Measurements from ENCODE around the gene CHDH.

The CHDH gene

GRCh38 chr3:53835257-53835656 is 11.0 kb downstream of the CHDH start:
- Histone ChIP-seq H3K27me3 (replicated peaks; ENCODE audit: control insufficient read depth, insufficient read depth, low read length) (no peaks in the 10 kb centered on the region), H3K36me3 (ENCODE audit: control insufficient read depth, insufficient read depth, low read length, severe bottlenecking) (no peaks in the 10 kb centered on the region), H3K4me3 (ENCODE audit: low read length) (no peak overlapping the region), H3K4me1 (ENCODE audit: control insufficient read depth, insufficient read depth, low read length) (no peaks in the 10 kb centered on the region), H3K9ac (ENCODE audit: low read length) (no peak overlapping the region), H3K9me3 (ENCODE audit: control insufficient read depth, low read length) (no peaks in the 10 kb centered on the region)
- no peak for DNase-seq (ENCODE audit: low read depth)

GRCh38 chr3:53834429-53835095 is 11.7 kb downstream of the CHDH start:
- Histone ChIP-seq H3K4me3 (ENCODE audit: low read length) (no peak overlapping the region), H3K4me1 (ENCODE audit: control insufficient read depth, insufficient read depth, low read length) (no peaks in the 10 kb centered on the region), H3K9ac (ENCODE audit: low read length) (no peak overlapping the region), H3K36me3 (ENCODE audit: control insufficient read depth, insufficient read depth, low read length, severe bottlenecking) (no peaks in the 10 kb centered on the region), H3K9me3 (ENCODE audit: control insufficient read depth, low read length) (no peaks in the 10 kb centered on the region), H3K27me3 (replicated peaks; ENCODE audit: control insufficient read depth, insufficient read depth, low read length) (no peaks in the 10 kb centered on the region)
- no peak for DNase-seq (ENCODE audit: low read depth)

- Histone ChIP-seq H3K4me1 (ENCODE audit: control insufficient read depth, insufficient read depth, low read length) (no peaks in the 10 kb centered on the region), H3K9ac (ENCODE audit: low read length) (no peak overlapping the region), H3K27me3 (replicated peaks; ENCODE audit: control insufficient read depth, insufficient read depth, low read length) (no peaks in the 10 kb centered on the region), H3K36me3 (ENCODE audit: control insufficient read depth, insufficient read depth, low read length, severe bottlenecking) (no peaks in the 10 kb centered on the region), H3K4me3 (ENCODE audit: low read length) (no peak overlapping the region), H3K9me3 (ENCODE audit: control insufficient read depth, low read length) (no peaks in the 10 kb centered on the region)
- DNase-seq (ENCODE audit: low read depth): no peak
Measured at GRCh38 chr3:53833700-53834099, 12.5 kb downstream of the CHDH start.

- no peaks in the 10 kb centered on the region for H3K36me3 ChIP-seq (ENCODE audit: control insufficient read depth, insufficient read depth, low read length, severe bottlenecking)
- no peaks in the 10 kb centered on the region for H3K27me3 ChIP-seq (replicated peaks; ENCODE audit: control insufficient read depth, insufficient read depth, low read length)
- H3K9me3 ChIP-seq (ENCODE audit: control insufficient read depth, low read length): no peaks in the 10 kb centered on the region
- no peak for DNase-seq (ENCODE audit: low read depth)
- no peak overlapping the region for H3K9ac ChIP-seq (ENCODE audit: low read length)
- no peaks in the 10 kb centered on the region for H3K4me1 ChIP-seq (ENCODE audit: control insufficient read depth, insufficient read depth, low read length)
- H3K4me3 ChIP-seq (ENCODE audit: low read length): no peak overlapping the region
Measured at GRCh38 chr3:53833053-53833645, 13.1 kb downstream of the CHDH start.

GRCh38 chr3:53830944-53831343 is 15.3 kb downstream of the CHDH start:
- no peak for DNase-seq (ENCODE audit: low read depth)
- no peaks in the 10 kb centered on the region for H3K27me3 ChIP-seq (replicated peaks; ENCODE audit: control insufficient read depth, insufficient read depth, low read length)
- no peak overlapping the region for H3K9ac ChIP-seq (ENCODE audit: low read length)
- no peaks in the 10 kb centered on the region for H3K9me3 ChIP-seq (ENCODE audit: control insufficient read depth, low read length)
- H3K4me1 ChIP-seq (ENCODE audit: control insufficient read depth, insufficient read depth, low read length): no peaks in the 10 kb centered on the region
- H3K36me3 ChIP-seq (ENCODE audit: control insufficient read depth, insufficient read depth, low read length, severe bottlenecking): no peaks in the 10 kb centered on the region
- H3K4me3 ChIP-seq (ENCODE audit: low read length): no peak overlapping the region

GRCh38 chr3:53829605-53830004 is 16.6 kb downstream of the CHDH start:
- H3K4me1 ChIP-seq (ENCODE audit: control insufficient read depth, insufficient read depth, low read length): no peaks in the 10 kb centered on the region
- no peak overlapping the region for H3K9ac ChIP-seq (ENCODE audit: low read length)
- no peaks in the 10 kb centered on the region for H3K27me3 ChIP-seq (replicated peaks; ENCODE audit: control insufficient read depth, insufficient read depth, low read length)
- H3K9me3 ChIP-seq (ENCODE audit: control insufficient read depth, low read length): no peaks in the 10 kb centered on the region
- H3K36me3 ChIP-seq (ENCODE audit: control insufficient read depth, insufficient read depth, low read length, severe bottlenecking): no peaks in the 10 kb centered on the region
- H3K4me3 ChIP-seq (ENCODE audit: low read length): no peak overlapping the region
- no peak for DNase-seq (ENCODE audit: low read depth)

GRCh38 chr3:53828581-53828980 is 17.6 kb downstream of the CHDH start:
- no peaks in the 10 kb centered on the region for H3K36me3 ChIP-seq (ENCODE audit: control insufficient read depth, insufficient read depth, low read length, severe bottlenecking)
- no peaks in the 10 kb centered on the region for H3K4me1 ChIP-seq (ENCODE audit: control insufficient read depth, insufficient read depth, low read length)
- H3K27me3 ChIP-seq (replicated peaks; ENCODE audit: control insufficient read depth, insufficient read depth, low read length): no peaks in the 10 kb centered on the region
- no peak for DNase-seq (ENCODE audit: low read depth)
- no peaks in the 10 kb centered on the region for H3K9me3 ChIP-seq (ENCODE audit: control insufficient read depth, low read length)
- H3K4me3 ChIP-seq (ENCODE audit: low read length): no peak overlapping the region
- H3K9ac ChIP-seq (ENCODE audit: low read length): no peak overlapping the region

GRCh38 chr3:53826048-53826447 is 20.2 kb downstream of the CHDH start:
- Histone ChIP-seq H3K9ac (ENCODE audit: low read length) (no peak overlapping the region), H3K9me3 (ENCODE audit: control insufficient read depth, low read length) (no peaks in the 10 kb centered on the region), H3K27me3 (replicated peaks; ENCODE audit: control insufficient read depth, insufficient read depth, low read length) (no peaks in the 10 kb centered on the region), H3K4me1 (ENCODE audit: control insufficient read depth, insufficient read depth, low read length) (no peaks in the 10 kb centered on the region), H3K36me3 (ENCODE audit: control insufficient read depth, insufficient read depth, low read length, severe bottlenecking) (no peaks in the 10 kb centered on the region), H3K4me3 (ENCODE audit: low read length) (no peak overlapping the region)
- DNase-seq (ENCODE audit: low read depth): no peak

- no peak overlapping the region for H3K4me3 ChIP-seq (ENCODE audit: low read length)
- no peaks in the 10 kb centered on the region for H3K4me1 ChIP-seq (ENCODE audit: control insufficient read depth, insufficient read depth, low read length)
- H3K9me3 ChIP-seq (ENCODE audit: control insufficient read depth, low read length): no peaks in the 10 kb centered on the region
- H3K36me3 ChIP-seq (ENCODE audit: control insufficient read depth, insufficient read depth, low read length, severe bottlenecking): no peaks in the 10 kb centered on the region
- H3K9ac ChIP-seq (ENCODE audit: low read length): no peak overlapping the region
- DNase-seq (ENCODE audit: low read depth): no peak
- no peaks in the 10 kb centered on the region for H3K27me3 ChIP-seq (replicated peaks; ENCODE audit: control insufficient read depth, insufficient read depth, low read length)
Measured at GRCh38 chr3:53824795-53825194, 21.4 kb downstream of the CHDH start.

GRCh38 chr3:53823956-53824657 is 22.1 kb downstream of the CHDH start:
- no peak overlapping the region for H3K4me3 ChIP-seq (ENCODE audit: low read length)
- no peaks in the 10 kb centered on the region for H3K27me3 ChIP-seq (replicated peaks; ENCODE audit: control insufficient read depth, insufficient read depth, low read length)
- H3K4me1 ChIP-seq (ENCODE audit: control insufficient read depth, insufficient read depth, low read length): no peaks in the 10 kb centered on the region
- no peaks in the 10 kb centered on the region for H3K9me3 ChIP-seq (ENCODE audit: control insufficient read depth, low read length)
- no peaks in the 10 kb centered on the region for H3K36me3 ChIP-seq (ENCODE audit: control insufficient read depth, insufficient read depth, low read length, severe bottlenecking)
- H3K9ac ChIP-seq (ENCODE audit: low read length): no peak overlapping the region
- no peak for DNase-seq (ENCODE audit: low read depth)

- DNase-seq (ENCODE audit: low read depth): no peak
- H3K36me3 ChIP-seq (ENCODE audit: control insufficient read depth, insufficient read depth, low read length, severe bottlenecking): no peaks in the 10 kb centered on the region
- no peak overlapping the region for H3K4me3 ChIP-seq (ENCODE audit: low read length)
- peaks cover 6% of the 10 kb centered on the region for H3K27me3 ChIP-seq (replicated peaks; ENCODE audit: control insufficient read depth, insufficient read depth, low read length)
- no peak overlapping the region for H3K9ac ChIP-seq (ENCODE audit: low read length)
- H3K4me1 ChIP-seq (ENCODE audit: control insufficient read depth, insufficient read depth, low read length): no peaks in the 10 kb centered on the region
- H3K9me3 ChIP-seq (ENCODE audit: control insufficient read depth, low read length): no peaks in the 10 kb centered on the region
Measured at GRCh38 chr3:53823026-53823955, 22.9 kb downstream of the CHDH start.
